Prostate gland (tissue), 2 donors: ENCODE measurements around the gene ASB14.

Experiments
- POLR2A ChIP-seq: fragments of 450-650 bp; IDR thresholded peaks from one replicate; pipeline ENCODE4 v1.6.1; 2016; ENCODE audit warnings: antibody characterized with exemption, mild to moderate bottlenecking
- TF ChIP-seq, protein P1 (sequence below), 4 experiments: fragments of 200-600 bp in 2 of 4; fragments of 450-650 bp in 2 of 4; sonication (generic) in 2 of 4; IDR thresholded peaks; 1 replicate in 3 of 4; 2 replicates in 1 of 4; pipeline ENCODE4 v1.5.1; 2016 to 2019; ENCODE audit warnings: antibody characterized with exemption in 4 of 4, mild to moderate bottlenecking in 2 of 4, moderate library complexity in 2 of 4

- TF ChIP-seq, protein P1, sequence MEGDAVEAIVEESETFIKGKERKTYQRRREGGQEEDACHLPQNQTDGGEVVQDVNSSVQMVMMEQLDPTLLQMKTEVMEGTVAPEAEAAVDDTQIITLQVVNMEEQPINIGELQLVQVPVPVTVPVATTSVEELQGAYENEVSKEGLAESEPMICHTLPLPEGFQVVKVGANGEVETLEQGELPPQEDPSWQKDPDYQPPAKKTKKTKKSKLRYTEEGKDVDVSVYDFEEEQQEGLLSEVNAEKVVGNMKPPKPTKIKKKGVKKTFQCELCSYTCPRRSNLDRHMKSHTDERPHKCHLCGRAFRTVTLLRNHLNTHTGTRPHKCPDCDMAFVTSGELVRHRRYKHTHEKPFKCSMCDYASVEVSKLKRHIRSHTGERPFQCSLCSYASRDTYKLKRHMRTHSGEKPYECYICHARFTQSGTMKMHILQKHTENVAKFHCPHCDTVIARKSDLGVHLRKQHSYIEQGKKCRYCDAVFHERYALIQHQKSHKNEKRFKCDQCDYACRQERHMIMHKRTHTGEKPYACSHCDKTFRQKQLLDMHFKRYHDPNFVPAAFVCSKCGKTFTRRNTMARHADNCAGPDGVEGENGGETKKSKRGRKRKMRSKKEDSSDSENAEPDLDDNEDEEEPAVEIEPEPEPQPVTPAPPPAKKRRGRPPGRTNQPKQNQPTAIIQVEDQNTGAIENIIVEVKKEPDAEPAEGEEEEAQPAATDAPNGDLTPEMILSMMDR (IDR thresholded peaks at IDR 0.05), result no peak
- no peak for TF ChIP-seq POLR2A
Observed at GRCh38 chr3:57283334-57283733, 9.2 kb downstream of the ASB14 start.
